Testis (tissue), 2 donors: Measurements from ENCODE around the gene OR6Y1.

Experiments used
- CTCF ChIP-seq, 3 experiments: fragments of 450-650 bp in 2 of 3; fragments of 200-600 bp in 1 of 3; sonication (generic) in 1 of 3; IDR thresholded peaks; one replicate each; pipeline ENCODE4 v1.5.1; 2016 to 2019; ENCODE audit warnings: antibody characterized with exemption in 3 of 3, mild to moderate bottlenecking in 2 of 3, moderate library complexity in 1 of 3
- POLR2A ChIP-seq: fragments of 450-650 bp; IDR thresholded peaks from one replicate; pipeline ENCODE4 v1.6.1; 2017; ENCODE audit warnings: antibody characterized with exemption, mild to moderate bottlenecking, moderate library complexity

GRCh38 chr1:158559696-158560095 lies 5.5 kb upstream of the OR6Y1 start:
- TF ChIP-seq CTCF (IDR thresholded peaks at IDR 0.05) (no peak), POLR2A (no peak)
